ENCODE results near the gene DOCK11. TPM values are rescaled to one million over a fixed set of nuclear protein-coding genes. Genes with fewer than 3 reads are reported as not detected.

The DOCK11 gene
- total and polyA plus RNA-seq, 10 of the 15 experiments (the other 5 are each of a cell fraction or from before 2014, with no cell fraction given) = 16.3 to 30.7 (median 19.8) TPM

- intact Hi-C loops (cut with micrococcal nuclease; ENCODE audit: unreplicated experiment) (no loop called here), in situ Hi-C loops (cut with MboI) (no loop called here)
- H3K9me3 ChIP-seq (replicated peaks; ENCODE audit: control insufficient read depth, insufficient read depth, low read length) = no peaks in the 10 kb centered on the region
- 45% methylated on average over 2 of the region's 2 CpGs for WGBS (ENCODE audit: insufficient coverage, insufficient replicate concordance, low lambda C conversion rate, missing lambda C conversion rate)
- POLR2A ChIA-PET = no interaction called here
- RAD21 ChIA-PET (ENCODE audit: unreplicated experiment) = no interaction called here
- H3K4me1 ChIP-seq (ENCODE audit: control insufficient read depth, insufficient read depth, low read length) = no peaks in the 10 kb centered on the region
- SMC1A ChIA-PET (ENCODE audit: uncharacterized antibody, unreplicated experiment) = interaction anchor here (1.3 kb wide), 1 partner anchor 12 kb away, joined by 4 read pairs; no protein-coding TSS in a partner anchor
- no peak overlapping the region for H2AFZ ChIP-seq (ENCODE audit: control insufficient read depth, low read depth, low read length)
- FAIRE-seq (no peak), DNase-seq (ENCODE audit: low read depth, low spot score) (no peak), ATAC-seq (no peak)
- no peaks in the 10 kb centered on the region for H4K20me1 ChIP-seq (ENCODE audit: control insufficient read depth, insufficient read depth)
- no peaks in the 10 kb centered on the region for H3K79me2 ChIP-seq (ENCODE audit: control insufficient read depth, insufficient read depth, low read length)
- no peak overlapping the region for H3K27ac ChIP-seq (ENCODE audit: control insufficient read depth, insufficient read depth)
- no peak overlapping the region for H3K9ac ChIP-seq (ENCODE audit: control insufficient read depth, insufficient read depth, low read length)
- no peak overlapping the region for H3K4me3 ChIP-seq
- no peak for TF ChIP-seq ZBTB11 (CRISPR knock-in tag; IDR thresholded peaks at IDR 0.05)
- TF ChIP-seq SIN3A (IDR thresholded peaks at IDR 0.05; ENCODE audit: low read depth, low read length) = no peak
- no peak for TF ChIP-seq YY1 (IDR thresholded peaks at IDR 0.05; ENCODE audit: low read depth, low read length)
- no peaks in the 10 kb centered on the region for H3K36me3 ChIP-seq (ENCODE audit: control insufficient read depth in 2 of 2, insufficient read depth in 2 of 2, low read length in 1 of 2)
- no peaks in the 10 kb centered on the region for H3K27me3 ChIP-seq (replicated peaks in 1 of 2; ENCODE audit: control insufficient read depth in 2 of 2, insufficient read depth in 2 of 2, low read length in 1 of 2)
- no TSS peak for BruUV-seq (replicated peaks)
- CTCF ChIA-PET = interaction anchor here (0.6 kb wide), 1 partner anchor 259 kb away, joined by 3 read pairs; no protein-coding TSS in a partner anchor
- no peak overlapping the region for H3K4me2 ChIP-seq (ENCODE audit: control insufficient read depth, insufficient read depth)
Observed at GRCh38 chrX:118550792-118551191, 55.2 kb downstream of the DOCK11 start.

- Histone ChIP-seq H3K9me3 (replicated peaks; ENCODE audit: control insufficient read depth, insufficient read depth, low read length) (no peaks in the 10 kb centered on the region), H3K27me3 (replicated peaks in 1 of 2; ENCODE audit: control insufficient read depth in 2 of 2, insufficient read depth in 2 of 2, low read length in 1 of 2) (no peaks in the 10 kb centered on the region), H2AFZ (ENCODE audit: control insufficient read depth, low read depth, low read length) (no peak overlapping the region), H3K27ac (ENCODE audit: control insufficient read depth, insufficient read depth) (no peak overlapping the region), H3K79me2 (ENCODE audit: control insufficient read depth, insufficient read depth, low read length) (no peaks in the 10 kb centered on the region), H4K20me1 (ENCODE audit: control insufficient read depth, insufficient read depth) (no peaks in the 10 kb centered on the region), H3K36me3 (ENCODE audit: control insufficient read depth in 2 of 2, insufficient read depth in 2 of 2, low read length in 1 of 2) (no peaks in the 10 kb centered on the region), H3K9ac (ENCODE audit: control insufficient read depth, insufficient read depth, low read length) (no peak overlapping the region), H3K4me2 (ENCODE audit: control insufficient read depth, insufficient read depth) (no peak overlapping the region), H3K4me3 (no peak overlapping the region), H3K4me1 (ENCODE audit: control insufficient read depth, insufficient read depth, low read length) (no peaks in the 10 kb centered on the region)
- POLR2A ChIA-PET = interaction anchor here (0.5 kb wide), 1 partner anchor 30 kb away, joined by 5 read pairs; no protein-coding TSS in a partner anchor
- no peak for DNase-seq (ENCODE audit: low read depth, low spot score)
- intact Hi-C loops (cut with micrococcal nuclease; ENCODE audit: unreplicated experiment) (no loop called here), in situ Hi-C loops (cut with MboI) (no loop called here)
- no TSS peak for BruUV-seq (replicated peaks)
- no peak for TF ChIP-seq ZNF24 (IDR thresholded peaks at IDR 0.05)
- TF ChIP-seq CHD1 (IDR thresholded peaks at IDR 0.05; ENCODE audit: low read depth, low read length) = no peak
- TF ChIP-seq SREBF1 (IDR thresholded peaks at IDR 0.05; ENCODE audit: low read length) = no peak
- no peak for TF ChIP-seq ETV6 (conservative IDR thresholded peaks at IDR 0.05 in 1 of 2, IDR thresholded peaks at IDR 0.05 in 1 of 2; ENCODE audit: borderline replicate concordance in 1 of 2, low read depth in 1 of 2)
- TF ChIP-seq E4F1 (IDR thresholded peaks at IDR 0.05; ENCODE audit: borderline replicate concordance, partially characterized antibody) = no peak
- WGBS (ENCODE audit: insufficient coverage, insufficient replicate concordance, low lambda C conversion rate, missing lambda C conversion rate) = 63% methylated on average over 6 of the region's 6 CpGs
- no peak for FAIRE-seq
- RAD21 ChIA-PET (ENCODE audit: unreplicated experiment) = no interaction called here
- SMC1A ChIA-PET (ENCODE audit: uncharacterized antibody, unreplicated experiment) = interaction anchor here (1.3 kb wide), 1 partner anchor 12 kb away, joined by 4 read pairs; no protein-coding TSS in a partner anchor
- no peak for ATAC-seq
- CTCF ChIA-PET = interaction anchor here (0.6 kb wide), 1 partner anchor 259 kb away, joined by 3 read pairs; no protein-coding TSS in a partner anchor
Observed at GRCh38 chrX:118551426-118551825, 55.8 kb downstream of the DOCK11 start.
